GM12878 (cell line): ENCODE results near the gene TFAM. TPM values are rescaled to one million over a fixed set of nuclear protein-coding genes. Genes with fewer than 3 reads are reported as not detected.
A peak's percentile ranks its signal among the peaks of the same experiment; 100 is the strongest.

Source experiments
- ATF3 ChIP-seq: IDR thresholded peaks from 2 replicates; pipeline ENCODE4 v1.6.1; 2011; ENCODE audit warnings: low read depth, mild to moderate bottlenecking, low read length, moderate library complexity, borderline replicate concordance; ENCODE audit errors: extremely low read depth
- BRCA1 ChIP-seq: IDR thresholded peaks from 2 replicates; pipeline ENCODE4 v1.6.1; 2011; ENCODE audit warnings: low read depth, low read length, improper control_type of control experiment
- CBFB ChIP-seq: IDR thresholded peaks from 2 replicates; pipeline ENCODE4 v1.6.1; 2016; ENCODE audit warnings: antibody characterized with exemption, low read depth
- CEBPZ ChIP-seq: fragments of 150-350 bp; IDR thresholded peaks from 2 replicates; pipeline ENCODE4 v1.6.1; 2016; ENCODE audit warnings: low read depth, low read length
- EGR1 ChIP-seq, 2 experiments: IDR thresholded peaks; 1 replicate in 1 of 2; 2 replicates in 1 of 2; pipeline ENCODE4 v1.6.1; 2011 to 2012; ENCODE audit warnings: low read depth in 2 of 2, low read length in 2 of 2, borderline replicate concordance in 1 of 2, mild to moderate bottlenecking in 1 of 2, moderate library complexity in 1 of 2
- ELK1 ChIP-seq: IDR thresholded peaks from 2 replicates; pipeline ENCODE4 v1.6.1; 2012; ENCODE audit warnings: low read depth, low read length, improper control_type of control experiment
- JUND ChIP-seq: IDR thresholded peaks from 2 replicates; pipeline ENCODE4 v1.6.1; 2012; ENCODE audit warnings: low read depth, mild to moderate bottlenecking, low read length, improper control_type of control experiment, moderate library complexity
- KLF5 ChIP-seq: fragments of 450-650 bp; IDR thresholded peaks from 2 replicates; pipeline ENCODE4 v1.6.1; 2014; ENCODE audit warnings: mild to moderate bottlenecking; ENCODE audit not compliant: partially characterized antibody
- LARP7 ChIP-seq: fragments of 450-650 bp; IDR thresholded peaks from 2 replicates; pipeline ENCODE4 v1.6.1; 2017; ENCODE audit warnings: mild to moderate bottlenecking
- MXI1 ChIP-seq: fragments of 150-350 bp; IDR thresholded peaks from 2 replicates; pipeline ENCODE4 v1.6.1; 2011; ENCODE audit warnings: low read depth, mild to moderate bottlenecking, inconsistent platforms, low read length, improper control_type of control experiment
- MYB ChIP-seq: fragments of 150-350 bp; IDR thresholded peaks from 2 replicates; pipeline ENCODE4 v1.6.1; 2014; ENCODE audit warnings: mild to moderate bottlenecking, low read depth, low read length, borderline replicate concordance
- NFIC ChIP-seq: IDR thresholded peaks from 2 replicates; pipeline ENCODE4 v1.6.1; 2012; ENCODE audit warnings: low read depth, mild to moderate bottlenecking, inconsistent platforms, low read length, moderate library complexity
- RBBP5 ChIP-seq: fragments of 200-600 bp; sonication (generic); conservative IDR thresholded peaks from 2 replicates; pipeline ENCODE4 v1.6.1; 2016
- RCOR1 ChIP-seq: conservative IDR thresholded peaks from 2 replicates; pipeline ENCODE4 v1.6.1; 2012; ENCODE audit warnings: low read depth, low read length, improper control_type of control experiment
- SIN3A ChIP-seq: IDR thresholded peaks from 2 replicates; pipeline ENCODE4 v1.6.1; 2012; ENCODE audit warnings: low read depth, low read length, improper control_type of control experiment
- SKIL ChIP-seq: fragments of 450-650 bp; IDR thresholded peaks from 2 replicates; pipeline ENCODE4 v1.6.1; 2017; ENCODE audit warnings: mild to moderate bottlenecking, low read depth, inconsistent platforms; ENCODE audit not compliant: poor library complexity, severe bottlenecking
- SMARCA5 ChIP-seq: fragments of 450-650 bp; IDR thresholded peaks from 2 replicates; pipeline ENCODE4 v1.6.1; 2017; ENCODE audit warnings: mild to moderate bottlenecking
- SP1 ChIP-seq: IDR thresholded peaks from one replicate; pipeline ENCODE4 v1.6.1; 2011; ENCODE audit warnings: low read depth, low read length
- STAT3 ChIP-seq: IDR thresholded peaks from 2 replicates; pipeline ENCODE4 v1.6.1; 2011; ENCODE audit warnings: low read depth, low read length, improper control_type of control experiment
- SUPT20H ChIP-seq: IDR thresholded peaks from 2 replicates; pipeline ENCODE4 v1.6.1; 2011; ENCODE audit warnings: low read depth, mild to moderate bottlenecking, low read length, moderate library complexity, borderline replicate concordance; ENCODE audit not compliant: control insufficient read depth
- TARDBP ChIP-seq: IDR thresholded peaks from 2 replicates; pipeline ENCODE4 v1.6.1; 2016; ENCODE audit warnings: borderline replicate concordance
- TCF12 ChIP-seq: IDR thresholded peaks from 2 replicates; pipeline ENCODE4 v1.6.1; 2011; ENCODE audit warnings: low read depth, mild to moderate bottlenecking, low read length
- YY1 ChIP-seq: IDR thresholded peaks from 2 replicates; pipeline ENCODE4 v1.6.1; 2011; ENCODE audit warnings: low read depth, mild to moderate bottlenecking, low read length
- ZNF384 ChIP-seq: IDR thresholded peaks from 2 replicates; pipeline ENCODE4 v1.6.1; 2012; ENCODE audit warnings: low read depth, mild to moderate bottlenecking, low read length, improper control_type of control experiment, borderline replicate concordance
- polyA plus RNA-seq, 11 experiments: library from polyadenylated mRNA; depleted of rRNA in 4 of 11; unstranded in 6 of 11; stranded (reverse) in 5 of 11; fragments of >200 nt; fragmentation: Nextera tagmentation in 4 of 11; fragmentation: Illumina TruSeq in 1 of 11; extraction: Ambion mirVana in 4 of 11; extraction: Trizol in 1 of 11; gene quantifications; 1 replicate in 1 of 11; 2 replicates in 10 of 11; pipeline versions ENCODE4 v1.2.1 to v1.2.3, GENCODE V29; 2011 to 2016; ENCODE audit warnings: inconsistent platforms in 2 of 11, missing spikeins in 2 of 11, low read depth in 1 of 11
- total RNA-seq, 4 experiments: library from RNA; depleted of rRNA in 3 of 4; stranded (reverse); fragments of >200 nt in 3 of 4; fragmentation: Illumina TruSeq in 1 of 4; extraction: Trizol in 1 of 4; gene quantifications; 2 replicates each; pipeline versions ENCODE4 v1.2.1 to v1.2.3, GENCODE V29; 2013 to 2021

The TFAM gene
- total and polyA plus RNA-seq, 10 of the 15 experiments (the other 5 are each of a cell fraction or from before 2014, with no cell fraction given): 44.9 to 135 (median 93.3) TPM

GRCh38 chr10:58384999-58385783, at the start of gene TFAM (continued):
- no peak for TF ChIP-seq STAT3
- no peak for TF ChIP-seq ATF3
- no peak for TF ChIP-seq NFIC
- peak; percentile 60; the same call in 1 of the 2 replicates for TF ChIP-seq ELK1
- TF ChIP-seq SIN3A: peak; percentile 68
- peak; percentile 92 for TF ChIP-seq MXI1
- no peak for TF ChIP-seq SUPT20H
- no peak for TF ChIP-seq CEBPZ
- TF ChIP-seq SP1: peak; percentile 47
- peak; percentile 68 for TF ChIP-seq LARP7
- TF ChIP-seq CBFB: peak; percentile 94
- peak; percentile 93 for TF ChIP-seq SMARCA5
- no peak for TF ChIP-seq BRCA1
- TF ChIP-seq ZNF384: no peak; the same call in 1 of the 2 replicates
- TF ChIP-seq JUND: no peak
- peak; percentile 46 to 99 for TF ChIP-seq EGR1 (IDR thresholded peaks at IDR 0.05; ENCODE audit: borderline replicate concordance in 1 of 2, low read depth in 2 of 2, low read length in 2 of 2)
- peak; percentile 80 for TF ChIP-seq YY1
- TF ChIP-seq MYB: no peak
- no peak for TF ChIP-seq RBBP5
- no peak for TF ChIP-seq SKIL
- no peak for TF ChIP-seq RCOR1
- 0 out of 2 replicates have a peak, but pooled peaks have one; percentile 67 for TF ChIP-seq TARDBP
- TF ChIP-seq KLF5: peak; percentile 37
- TF ChIP-seq TCF12: peak; percentile 56; the same call in 1 of the 2 replicates
